Peyer's patch (tissue), 4 donors: Measurements from ENCODE around the gene CEP290.

Experiments
- CTCF ChIP-seq, 6 experiments: fragments of 450-650 bp in 4 of 6; fragments of 200-600 bp in 2 of 6; sonication (generic) in 1 of 6; IDR thresholded peaks; one replicate each; pipeline ENCODE4 v1.5.1; 2017 to 2019; ENCODE audit warnings: antibody characterized with exemption in 6 of 6, mild to moderate bottlenecking in 3 of 6, moderate library complexity in 1 of 6
- POLR2A ChIP-seq, 2 donors: fragments of 450-650 bp; IDR thresholded peaks; one replicate each; pipeline ENCODE4 v1.5.1; 2017; ENCODE audit warnings: antibody characterized with exemption in 2 of 2, mild to moderate bottlenecking in 2 of 2, moderate library complexity in 2 of 2

DNA sequence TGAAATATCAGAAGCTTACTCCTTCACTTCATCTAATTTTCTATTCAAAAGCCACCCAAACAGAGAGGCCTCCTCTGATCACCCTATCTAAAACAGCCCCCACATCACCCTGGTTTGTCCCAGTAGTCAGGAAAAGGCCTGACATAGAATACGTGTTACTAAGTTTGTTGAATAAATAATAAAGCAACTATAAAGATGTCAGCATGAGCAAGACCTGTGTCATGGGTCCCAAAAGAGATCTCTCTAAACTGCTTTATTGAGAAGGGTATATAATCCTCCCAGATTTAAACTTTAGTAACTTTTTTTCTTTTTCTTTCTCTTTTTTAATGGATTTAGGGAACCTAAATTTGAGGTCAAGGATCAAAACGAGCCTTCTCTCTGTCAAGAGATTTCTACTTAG lies 85.3 kb downstream of the CEP290 start:
- no peak for TF ChIP-seq CTCF (IDR thresholded peaks at IDR 0.05)
- TF ChIP-seq POLR2A (IDR thresholded peaks at IDR 0.05): no peak
